Measurements from ENCODE around the gene CDC42EP2.
A peak's percentile ranks its signal among the peaks of the same experiment; 100 is the strongest.
"Not testable (repeated sequence)": the region's sequence is repeated elsewhere in the genome, so short reads cannot be mapped to it uniquely, and the experiment has no call there.

Gene CDC42EP2

GRCh38 chr11:65320386-65321075 is 5.9 kb downstream of the CDC42EP2 start:
- DNase-seq (ENCODE audit: low spot score), result no peak

- no peak for DNase-seq (ENCODE audit: low spot score)
These were observed 6.4 kb downstream of the CDC42EP2 start for GRCh38 chr11:65321076-65321475.

- DNase-seq (ENCODE audit: low spot score), result no peak
These were observed 7.3 kb downstream of the CDC42EP2 start for GRCh38 chr11:65321828-65322485.

- DNase-seq (ENCODE audit: low spot score), result no peak
These were observed 9.1 kb downstream of the CDC42EP2 start for GRCh38 chr11:65323813-65324212.

- DNase-seq (ENCODE audit: low spot score), result no peak
These were observed 10.8 kb downstream of the CDC42EP2 start for GRCh38 chr11:65325435-65325834.

- no peak for DNase-seq (ENCODE audit: low spot score)
These were observed 12.4 kb downstream of the CDC42EP2 start for GRCh38 chr11:65327021-65327420.

GRCh38 chr11:65329478-65329877 is 14.8 kb downstream of the CDC42EP2 start:
- no peak for DNase-seq (ENCODE audit: low spot score)

GRCh38 chr11:65329944-65330403 is 15.3 kb downstream of the CDC42EP2 start:
- DNase-seq (ENCODE audit: low spot score), result peak; percentile 72

GRCh38 chr11:65330544-65330943 is 15.9 kb downstream of the CDC42EP2 start:
- DNase-seq (ENCODE audit: low spot score), result no peak

GRCh38 chr11:65332591-65332990 is 17.9 kb downstream of the CDC42EP2 start:
- not testable (repeated sequence) for DNase-seq (ENCODE audit: low spot score)

GRCh38 chr11:65334696-65335295 is 20.1 kb downstream of the CDC42EP2 start:
- no peak for DNase-seq (ENCODE audit: low spot score)

GRCh38 chr11:65338676-65339075 is 24.0 kb downstream of the CDC42EP2 start:
- no peak for DNase-seq (ENCODE audit: low spot score)

GRCh38 chr11:65340226-65340625 is 25.6 kb downstream of the CDC42EP2 start:
- DNase-seq (ENCODE audit: low spot score), result no peak

GRCh38 chr11:65341856-65342255 is 27.2 kb downstream of the CDC42EP2 start:
- DNase-seq (ENCODE audit: low spot score), result no peak

- DNase-seq (ENCODE audit: low spot score), result no peak
These were observed 36.8 kb downstream of the CDC42EP2 start for GRCh38 chr11:65351511-65351910.

GRCh38 chr11:65352783-65353182 is 38.1 kb downstream of the CDC42EP2 start:
- no peak for DNase-seq (ENCODE audit: low spot score)

GRCh38 chr11:65353376-65353775 is 38.7 kb downstream of the CDC42EP2 start:
- DNase-seq (ENCODE audit: low spot score), result no peak

GRCh38 chr11:65353900-65354264 is 39.2 kb downstream of the CDC42EP2 start:
- no peak for DNase-seq (ENCODE audit: low spot score)

- peak; percentile 100 for DNase-seq (ENCODE audit: low spot score)
These were observed 39.8 kb downstream of the CDC42EP2 start, which contains the start of gene TIGD3 for GRCh38 chr11:65354265-65355012. TSS of gene TIGD3 (plus strand) at chr11:65354751. CDS start at chr11:65355809, 1,058 bp downstream.

- DNase-seq (ENCODE audit: low spot score), result no peak
These were observed 40.5 kb downstream of the CDC42EP2 start for GRCh38 chr11:65355013-65355775.

- peak; percentile 59 for DNase-seq (ENCODE audit: low spot score)
These were observed 41.2 kb downstream of the CDC42EP2 start for GRCh38 chr11:65355776-65356393.
